DOHH2 (cell line): Measurements from ENCODE around the gene ESYT2.

Source experiments
- CTCF ChIP-seq: fragments of 200-600 bp; sonication (generic); IDR thresholded peaks from one replicate; pipeline ENCODE4 v1.5.1; 2014; ENCODE audit warnings: antibody characterized with exemption, mild to moderate bottlenecking, low read depth, low read length; ENCODE audit not compliant: poor library complexity, severe bottlenecking
- EZH2phosphoT487 ChIP-seq: fragments of 200-600 bp; sonication (generic); IDR thresholded peaks from 2 replicates; pipeline ENCODE4 v1.6.1; 2017; ENCODE audit warnings: borderline replicate concordance, mild to moderate bottlenecking, antibody characterized with exemption, low read length, moderate library complexity, mixed read lengths

GRCh38 chr7:158738841-158739240, 90.5 kb downstream of the ESYT2 start:
- TF ChIP-seq CTCF (no peak), EZH2phosphoT487 (no peak)
